ENCODE measurements around the gene ANKHD1. TPM values are rescaled to one million over a fixed set of nuclear protein-coding genes. Genes with fewer than 3 reads are reported as not detected.

Gene ANKHD1
- total RNA-seq, 1 experiment from 2014 or later = 130 TPM

DNA sequence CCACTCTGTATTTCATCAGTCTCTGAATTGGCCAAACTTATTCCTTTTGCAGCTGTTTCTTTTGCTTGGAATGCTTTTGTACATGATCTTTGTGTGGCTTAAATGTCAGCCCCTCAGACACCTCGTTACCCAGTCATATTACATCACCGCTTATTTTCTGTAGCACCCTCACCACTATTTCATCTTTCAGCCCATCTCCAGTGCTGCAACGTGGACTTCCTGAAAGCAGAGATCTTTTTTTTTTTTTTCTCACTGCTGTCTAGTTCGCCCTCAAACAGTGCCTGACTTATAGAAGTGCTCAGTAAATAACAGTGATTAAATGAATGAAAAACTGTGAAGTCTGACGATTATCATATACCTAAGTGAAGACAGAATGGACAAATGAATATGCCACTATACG lies 154.8 kb downstream of the ANKHD1 start:
- no peaks in the 10 kb centered on the region for H3K9me3 ChIP-seq
- H3K36me3 ChIP-seq (ENCODE audit: control insufficient read depth, insufficient read depth, low read length) = no peaks in the 10 kb centered on the region; the same call in none of the 2 replicates
- BruUV-seq (replicated peaks) = TSS peak; percentile 65
- ChIA-PET POLR2A (interaction anchor here (0.6 to 1.6 kb wide), 2 partner anchors 9 to 91 kb away, joined by 3 to 29 read pairs; partner anchors contain the start of genes EIF4EBP3 and NDUFA2), CTCF (no interaction called here)
- peaks cover 63% of the 10 kb centered on the region for H3K36me3 Mint-ChIP-seq (ENCODE audit: insufficient read depth, unreplicated experiment)
- H3K9me3 Mint-ChIP-seq (ENCODE audit: unreplicated experiment) = no peaks in the 10 kb centered on the region
- DNase-seq = no peak
- no peaks in the 10 kb centered on the region for H3K27me3 Mint-ChIP-seq (ENCODE audit: insufficient read depth, unreplicated experiment)
- TF ChIP-seq, protein P1, sequence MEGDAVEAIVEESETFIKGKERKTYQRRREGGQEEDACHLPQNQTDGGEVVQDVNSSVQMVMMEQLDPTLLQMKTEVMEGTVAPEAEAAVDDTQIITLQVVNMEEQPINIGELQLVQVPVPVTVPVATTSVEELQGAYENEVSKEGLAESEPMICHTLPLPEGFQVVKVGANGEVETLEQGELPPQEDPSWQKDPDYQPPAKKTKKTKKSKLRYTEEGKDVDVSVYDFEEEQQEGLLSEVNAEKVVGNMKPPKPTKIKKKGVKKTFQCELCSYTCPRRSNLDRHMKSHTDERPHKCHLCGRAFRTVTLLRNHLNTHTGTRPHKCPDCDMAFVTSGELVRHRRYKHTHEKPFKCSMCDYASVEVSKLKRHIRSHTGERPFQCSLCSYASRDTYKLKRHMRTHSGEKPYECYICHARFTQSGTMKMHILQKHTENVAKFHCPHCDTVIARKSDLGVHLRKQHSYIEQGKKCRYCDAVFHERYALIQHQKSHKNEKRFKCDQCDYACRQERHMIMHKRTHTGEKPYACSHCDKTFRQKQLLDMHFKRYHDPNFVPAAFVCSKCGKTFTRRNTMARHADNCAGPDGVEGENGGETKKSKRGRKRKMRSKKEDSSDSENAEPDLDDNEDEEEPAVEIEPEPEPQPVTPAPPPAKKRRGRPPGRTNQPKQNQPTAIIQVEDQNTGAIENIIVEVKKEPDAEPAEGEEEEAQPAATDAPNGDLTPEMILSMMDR (IDR thresholded peaks at IDR 0.05; ENCODE audit: insufficient read depth in 1 of 2, low read depth in 1 of 2, low read length in 1 of 2, severe bottlenecking in 1 of 2, unreplicated experiment in 1 of 2) = no peak
- peak overlapping the region; percentile 91 for H3K27ac Mint-ChIP-seq (ENCODE audit: unreplicated experiment)
- H3K27me3 ChIP-seq (replicated peaks; ENCODE audit: control insufficient read depth, insufficient read depth, low read length) = no peaks in the 10 kb centered on the region
- peak overlapping the region; percentile 79 for H3K4me3 ChIP-seq (ENCODE audit: low read depth, low read length)
- peaks cover 35% of the 10 kb centered on the region for H3K4me1 Mint-ChIP-seq (ENCODE audit: low read depth, unreplicated experiment)
- intact Hi-C loops (cut with micrococcal nuclease; ENCODE audit: unreplicated experiment) = loop anchor here (5.0 kb wide), 1 partner anchor 154 kb away; the partner anchor contains the start of gene ANKHD1
- H3K4me1 ChIP-seq = peaks cover 14% of the 10 kb centered on the region; the same call in 1 of the 2 replicates
- peak overlapping the region; percentile 87 for H3K4me3 Mint-ChIP-seq (ENCODE audit: unreplicated experiment)

DNA sequence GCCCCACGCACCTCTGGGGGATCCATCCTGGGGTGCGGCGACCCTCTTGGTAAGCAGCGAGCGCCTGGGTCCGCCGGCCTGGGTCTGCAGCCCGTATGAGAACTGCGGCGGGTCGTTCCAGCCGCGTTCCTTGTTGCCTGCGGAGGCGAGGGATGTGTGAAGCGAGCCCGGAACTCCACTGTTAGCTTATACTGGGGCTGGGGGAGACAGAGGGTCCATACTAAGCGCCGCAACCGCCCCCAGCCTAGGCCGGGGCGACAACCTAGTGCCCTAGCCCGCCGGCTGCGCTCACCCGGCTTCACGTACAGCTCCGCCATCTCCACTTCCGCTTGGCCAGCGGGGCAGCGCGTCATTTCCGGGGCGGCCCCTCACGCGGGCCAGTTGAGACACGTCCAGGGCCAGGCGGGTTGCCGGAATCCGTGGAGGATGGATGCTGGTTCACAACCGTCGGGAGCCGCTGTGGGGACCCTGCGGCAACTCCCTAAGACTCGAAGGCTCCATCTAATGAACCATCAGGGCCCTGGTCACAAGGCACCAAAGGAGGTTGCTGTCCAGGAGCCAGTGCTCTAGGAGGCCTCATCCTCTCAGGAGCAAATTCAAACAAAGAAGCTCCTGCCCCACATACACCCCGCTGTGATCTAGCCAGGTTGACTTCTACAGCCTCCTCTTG lies 155.6 kb downstream of the ANKHD1 start, which contains the start of gene SRA1:
SRA1 (minus strand) TSS at position 338 of the 670 bp plus-strand sequence; CDS start at position 317, 21 bp downstream.
- H3K27me3 ChIP-seq (replicated peaks; ENCODE audit: control insufficient read depth, insufficient read depth, low read length) = no peaks in the 10 kb centered on the region
- intact Hi-C loops (cut with micrococcal nuclease; ENCODE audit: unreplicated experiment) = loop anchor here (1.0 to 5.0 kb wide), 4 partner anchors 10 to 155 kb away; partner anchors contain the start of genes ANKHD1, EIF4EBP3, IK and NDUFA2
- CTCF ChIA-PET = interaction anchor here (0.9 to 1.3 kb wide), 3 partner anchors 10 to 1007 kb away, joined by 3 to 10 read pairs (median 4); partner anchors contain the start of gene EIF4EBP3
- no peaks in the 10 kb centered on the region; the same call in 1 of the 2 replicates for H3K36me3 ChIP-seq (ENCODE audit: control insufficient read depth, insufficient read depth, low read length)
- Mint-ChIP-seq H3K36me3 (ENCODE audit: insufficient read depth, unreplicated experiment) (peaks cover 56% of the 10 kb centered on the region), H3K4me3 (ENCODE audit: unreplicated experiment) (peak within 1 kb of the TSS; percentile 87), H3K4me1 (ENCODE audit: low read depth, unreplicated experiment) (peaks cover 35% of the 10 kb centered on the region), H3K27ac (ENCODE audit: unreplicated experiment) (peak within 1 kb of the TSS; percentile 91), H3K27me3 (ENCODE audit: insufficient read depth, unreplicated experiment) (no peaks in the 10 kb centered on the region), H3K9me3 (ENCODE audit: unreplicated experiment) (no peaks in the 10 kb centered on the region)
- POLR2A ChIA-PET = interaction anchor here (0.5 to 1.6 kb wide), 12 partner anchors 10 to 179 kb away, joined by 3 to 29 read pairs (median 4); partner anchors contain the start of genes CD14, EIF4EBP3, HARS1 and HARS2
- no peaks in the 10 kb centered on the region for H3K9me3 ChIP-seq
- peak within 1 kb of the TSS; percentile 79 for H3K4me3 ChIP-seq (ENCODE audit: low read depth, low read length)
- TF ChIP-seq, protein P1 (IDR thresholded peaks at IDR 0.05; ENCODE audit: insufficient read depth in 1 of 2, low read depth in 1 of 2, low read length in 1 of 2, severe bottlenecking in 1 of 2, unreplicated experiment in 1 of 2) = peak in 1 of 2 experiments; percentile 1
- no TSS peak for BruUV-seq (replicated peaks)
- peak; percentile 93 to 94 for DNase-seq
- H3K4me1 ChIP-seq = peaks cover 14% of the 10 kb centered on the region; the same call in 1 of the 2 replicates

DNA sequence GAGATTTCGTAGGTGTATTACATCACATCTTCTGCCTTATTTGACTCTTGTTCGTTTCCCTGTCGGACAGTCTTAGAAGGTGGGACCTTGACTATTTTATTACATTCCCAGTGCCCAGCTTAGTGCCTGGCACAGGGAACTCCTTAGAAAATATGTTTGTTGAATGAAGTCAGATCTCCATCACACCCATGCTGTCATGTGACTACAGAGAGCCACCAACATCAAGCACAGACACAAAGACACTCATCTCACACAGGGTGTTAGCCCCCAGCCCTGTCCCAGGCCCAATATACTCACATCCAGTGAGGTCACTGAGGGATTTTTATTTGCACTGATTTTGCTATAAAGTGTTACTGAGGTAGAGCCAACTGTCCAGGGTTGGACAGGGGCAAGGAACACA lies 156.3 kb downstream of the ANKHD1 start:
- CTCF ChIA-PET = interaction anchor here (0.9 to 1.3 kb wide), 3 partner anchors 10 to 1006 kb away, joined by 3 to 10 read pairs (median 4); partner anchors contain the start of gene EIF4EBP3
- intact Hi-C loops (cut with micrococcal nuclease; ENCODE audit: unreplicated experiment) = loop anchor here (1.0 to 5.0 kb wide), 4 partner anchors 11 to 156 kb away; partner anchors contain the start of genes ANKHD1, EIF4EBP3, IK and NDUFA2
- H3K36me3 ChIP-seq (ENCODE audit: control insufficient read depth, insufficient read depth, low read length) = no peaks in the 10 kb centered on the region; the same call in 1 of the 2 replicates
- H3K9me3 Mint-ChIP-seq (ENCODE audit: unreplicated experiment) = no peaks in the 10 kb centered on the region
- no TSS peak for BruUV-seq (replicated peaks)
- POLR2A ChIA-PET = interaction anchor here (0.5 to 1.6 kb wide), 8 partner anchors 10 to 142 kb away, joined by 3 to 29 read pairs (median 6); partner anchors contain the start of genes EIF4EBP3, HARS1, HARS2 and IK
- H3K4me3 ChIP-seq (ENCODE audit: low read depth, low read length) = no peak overlapping the region
- no peak for DNase-seq
- H3K4me1 Mint-ChIP-seq (ENCODE audit: low read depth, unreplicated experiment) = peaks cover 35% of the 10 kb centered on the region
- TF ChIP-seq, protein P1 (IDR thresholded peaks at IDR 0.05; ENCODE audit: insufficient read depth in 1 of 2, low read depth in 1 of 2, low read length in 1 of 2, severe bottlenecking in 1 of 2, unreplicated experiment in 1 of 2) = no peak
- peak overlapping the region; percentile 91 for H3K27ac Mint-ChIP-seq (ENCODE audit: unreplicated experiment)
- peaks cover 52% of the 10 kb centered on the region for H3K36me3 Mint-ChIP-seq (ENCODE audit: insufficient read depth, unreplicated experiment)
- H3K4me1 ChIP-seq = peaks cover 14% of the 10 kb centered on the region; the same call in 1 of the 2 replicates
- H3K27me3 ChIP-seq (replicated peaks; ENCODE audit: control insufficient read depth, insufficient read depth, low read length) = no peaks in the 10 kb centered on the region
- H3K27me3 Mint-ChIP-seq (ENCODE audit: insufficient read depth, unreplicated experiment) = no peaks in the 10 kb centered on the region
- no peaks in the 10 kb centered on the region for H3K9me3 ChIP-seq
- H3K4me3 Mint-ChIP-seq (ENCODE audit: unreplicated experiment) = peak overlapping the region; percentile 87
